Adipocyte (in vitro differentiated cells): ENCODE measurements around the gene TMEM232.

ENCODE experiments used
- DNase-seq: peaks from one replicate; pipeline ENCODE4 v3.0.0-alpha.2; 2015; ENCODE audit warnings: low read depth
- H3K27me3 ChIP-seq: replicated peaks from 2 replicates; pipeline ENCODE4 v1.7.0; 2013; ENCODE audit warnings: mild to moderate bottlenecking, low read length, moderate library complexity; ENCODE audit not compliant: control insufficient read depth, insufficient read depth
- H3K36me3 ChIP-seq: 2 replicates; pipeline ENCODE4 v1.7.0; 2013; ENCODE audit warnings: low read length, mild to moderate bottlenecking, moderate library complexity; ENCODE audit not compliant: control insufficient read depth, insufficient read depth, severe bottlenecking
- H3K4me1 ChIP-seq: 2 replicates; pipeline ENCODE4 v1.7.0; 2013; ENCODE audit warnings: mild to moderate bottlenecking, low read length, moderate library complexity; ENCODE audit not compliant: control insufficient read depth, insufficient read depth
- H3K4me3 ChIP-seq: 2 replicates; pipeline ENCODE4 v1.7.0; 2013; ENCODE audit warnings: mild to moderate bottlenecking, low read length, moderate library complexity
- H3K9ac ChIP-seq: 2 replicates; pipeline ENCODE4 v1.7.0; 2013; ENCODE audit warnings: mild to moderate bottlenecking, low read length, moderate library complexity
- H3K9me3 ChIP-seq: 2 replicates; pipeline ENCODE4 v1.7.0; 2013; ENCODE audit warnings: mild to moderate bottlenecking, low read length, moderate library complexity; ENCODE audit not compliant: control insufficient read depth

TMEM232 gene

GRCh38 chr5:110442856-110443255 lies 283.6 kb downstream of the TMEM232 start:
- Histone ChIP-seq H3K27me3 (no peaks in the 10 kb centered on the region), H3K9ac (no peak overlapping the region), H3K36me3 (no peaks in the 10 kb centered on the region), H3K4me1 (peaks cover 12% of the 10 kb centered on the region), H3K9me3 (no peaks in the 10 kb centered on the region), H3K4me3 (no peak overlapping the region)
- no peak for DNase-seq

GRCh38 chr5:110441035-110441434 lies 285.4 kb downstream of the TMEM232 start:
- Histone ChIP-seq H3K4me1 (peaks cover 12% of the 10 kb centered on the region), H3K9me3 (no peaks in the 10 kb centered on the region), H3K9ac (no peak overlapping the region), H3K4me3 (no peak overlapping the region), H3K27me3 (no peaks in the 10 kb centered on the region), H3K36me3 (no peaks in the 10 kb centered on the region)
- DNase-seq: peak; percentile 75

DNA sequence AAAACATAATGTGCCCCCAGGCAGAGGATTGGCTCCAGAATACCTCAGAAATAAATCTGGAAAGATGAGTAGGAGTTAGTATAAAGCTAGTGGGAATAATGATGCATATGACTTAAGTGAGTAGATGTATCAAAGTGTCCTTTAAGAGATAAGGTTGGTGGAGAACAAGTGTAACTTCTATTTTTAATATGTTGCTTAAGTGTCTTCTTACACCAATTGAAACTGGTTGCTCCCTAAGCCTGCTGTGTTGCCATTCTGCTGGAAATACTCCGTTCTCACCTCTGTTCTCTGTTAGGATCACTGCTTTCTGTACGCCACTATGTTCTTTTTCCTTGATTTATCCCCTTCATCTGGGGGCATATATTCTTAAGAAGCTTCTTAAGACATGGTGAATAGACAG lies 286.4 kb downstream of the TMEM232 start:
- DNase-seq: no peak
- no peaks in the 10 kb centered on the region for H3K9me3 ChIP-seq
- peaks cover 12% of the 10 kb centered on the region for H3K4me1 ChIP-seq
- H3K36me3 ChIP-seq: no peaks in the 10 kb centered on the region
- no peak overlapping the region for H3K9ac ChIP-seq
- no peak overlapping the region for H3K4me3 ChIP-seq
- H3K27me3 ChIP-seq: no peaks in the 10 kb centered on the region

GRCh38 chr5:110439296-110439695 lies 287.2 kb downstream of the TMEM232 start:
- no peak for DNase-seq
- H3K36me3 ChIP-seq: no peaks in the 10 kb centered on the region
- no peaks in the 10 kb centered on the region for H3K27me3 ChIP-seq
- peaks cover 12% of the 10 kb centered on the region for H3K4me1 ChIP-seq
- H3K4me3 ChIP-seq: no peak overlapping the region
- no peaks in the 10 kb centered on the region for H3K9me3 ChIP-seq
- no peak overlapping the region for H3K9ac ChIP-seq

GRCh38 chr5:110435207-110435606 lies 291.3 kb downstream of the TMEM232 start:
- no peak overlapping the region for H3K9ac ChIP-seq
- no peaks in the 10 kb centered on the region for H3K36me3 ChIP-seq
- H3K4me1 ChIP-seq: no peaks in the 10 kb centered on the region
- peaks cover 14% of the 10 kb centered on the region for H3K9me3 ChIP-seq
- no peak for DNase-seq
- H3K27me3 ChIP-seq: no peaks in the 10 kb centered on the region
- H3K4me3 ChIP-seq: no peak overlapping the region

DNA sequence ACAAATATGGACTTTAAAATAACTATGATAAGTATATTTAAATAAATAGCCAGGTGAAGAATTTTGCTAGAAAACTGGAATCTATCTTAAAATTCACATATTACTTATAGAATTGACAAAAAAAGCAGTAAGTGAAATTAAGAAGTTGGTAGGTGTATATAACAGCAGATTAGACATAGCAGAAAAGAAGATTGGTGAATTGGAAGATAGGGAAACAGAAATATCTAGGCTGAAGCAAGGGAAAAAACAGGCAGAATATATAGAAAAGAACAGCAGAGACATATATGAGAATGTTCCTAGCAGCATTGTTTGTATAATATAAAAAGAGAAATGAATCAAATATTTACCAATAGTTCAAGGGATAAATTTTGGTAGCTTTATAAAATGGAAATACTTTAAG lies 294.9 kb downstream of the TMEM232 start:
- Histone ChIP-seq H3K27me3 (no peaks in the 10 kb centered on the region), H3K36me3 (no peaks in the 10 kb centered on the region), H3K9me3 (peaks cover 14% of the 10 kb centered on the region), H3K9ac (no peak overlapping the region), H3K4me3 (no peak overlapping the region), H3K4me1 (no peaks in the 10 kb centered on the region)
- no peak for DNase-seq

- Histone ChIP-seq H3K9ac (no peak overlapping the region), H3K4me3 (peak overlapping the region; percentile 54), H3K9me3 (no peaks in the 10 kb centered on the region), H3K27me3 (no peaks in the 10 kb centered on the region), H3K36me3 (no peaks in the 10 kb centered on the region), H3K4me1 (peaks cover 21% of the 10 kb centered on the region)
- DNase-seq: peak; percentile 76
Observed at GRCh38 chr5:110414360-110414759, 312.1 kb downstream of the TMEM232 start.

GRCh38 chr5:110413856-110414255 lies 312.6 kb downstream of the TMEM232 start:
- Histone ChIP-seq H3K9me3 (no peaks in the 10 kb centered on the region), H3K36me3 (no peaks in the 10 kb centered on the region), H3K27me3 (no peaks in the 10 kb centered on the region), H3K9ac (no peak overlapping the region), H3K4me3 (peak overlapping the region; percentile 54), H3K4me1 (peaks cover 21% of the 10 kb centered on the region)
- peak; percentile 37 for DNase-seq

- H3K9me3 ChIP-seq: no peaks in the 10 kb centered on the region
- H3K4me1 ChIP-seq: peaks cover 14% of the 10 kb centered on the region
- no peak overlapping the region for H3K4me3 ChIP-seq
- H3K36me3 ChIP-seq: no peaks in the 10 kb centered on the region
- no peaks in the 10 kb centered on the region for H3K27me3 ChIP-seq
- no peak overlapping the region for H3K9ac ChIP-seq
- DNase-seq: no peak
Observed at GRCh38 chr5:110409571-110409970, 316.9 kb downstream of the TMEM232 start.

- no peaks in the 10 kb centered on the region for H3K9me3 ChIP-seq
- no peak overlapping the region for H3K9ac ChIP-seq
- no peaks in the 10 kb centered on the region for H3K36me3 ChIP-seq
- H3K27me3 ChIP-seq: no peaks in the 10 kb centered on the region
- no peak overlapping the region for H3K4me3 ChIP-seq
- peaks cover 22% of the 10 kb centered on the region for H3K4me1 ChIP-seq
- no peak for DNase-seq
Observed at GRCh38 chr5:110402562-110402961, 323.9 kb downstream of the TMEM232 start.

DNA sequence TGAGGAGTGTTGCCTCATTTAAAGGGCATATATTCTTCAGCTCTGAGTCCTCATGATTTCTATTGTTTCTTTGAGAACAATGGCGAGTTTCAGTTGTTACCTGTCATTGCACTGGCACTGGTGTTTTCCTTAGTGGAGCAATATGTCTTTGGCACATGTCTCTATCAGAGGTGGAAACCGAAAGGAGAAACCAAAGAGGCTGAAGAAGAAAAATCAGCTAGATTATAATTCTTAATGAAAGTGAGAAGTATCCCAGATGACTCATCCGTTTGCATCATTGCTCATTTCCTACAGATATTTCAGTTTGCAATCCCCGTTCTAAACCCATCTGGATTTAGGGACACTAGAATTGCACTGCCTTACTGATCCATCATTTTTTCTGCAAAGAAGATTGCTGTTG lies 324.6 kb downstream of the TMEM232 start:
- H3K27me3 ChIP-seq: no peaks in the 10 kb centered on the region
- peaks cover 22% of the 10 kb centered on the region for H3K4me1 ChIP-seq
- peak; percentile 44 for DNase-seq
- H3K36me3 ChIP-seq: no peaks in the 10 kb centered on the region
- no peak overlapping the region for H3K9ac ChIP-seq
- no peaks in the 10 kb centered on the region for H3K9me3 ChIP-seq
- H3K4me3 ChIP-seq: no peak overlapping the region

- H3K4me3 ChIP-seq: no peak overlapping the region
- H3K27me3 ChIP-seq: no peaks in the 10 kb centered on the region
- peaks cover 24% of the 10 kb centered on the region for H3K4me1 ChIP-seq
- no peak for DNase-seq
- H3K9ac ChIP-seq: no peak overlapping the region
- no peaks in the 10 kb centered on the region for H3K36me3 ChIP-seq
- no peaks in the 10 kb centered on the region for H3K9me3 ChIP-seq
Observed at GRCh38 chr5:110398951-110399350, 327.5 kb downstream of the TMEM232 start.
